Nephron progenitor cell (in vitro differentiated cells): ENCODE measurements around the gene NAALADL2.

Experiments
- DNase-seq: peaks from one replicate; pipeline ENCODE4 v3.0.0; 2021
- H3K27ac Mint-ChIP-seq: 2 replicates; pipeline ENCODE4 v1.8.0; 2021; ENCODE audit warnings: mild to moderate bottlenecking, moderate library complexity, mixed read lengths
- H3K27me3 Mint-ChIP-seq: 2 replicates; pipeline ENCODE4 v1.8.0; 2021; ENCODE audit warnings: mild to moderate bottlenecking, low read depth, mixed read lengths; ENCODE audit not compliant: poor library complexity
- H3K36me3 Mint-ChIP-seq: 2 replicates; pipeline ENCODE4 v1.8.0; 2021; ENCODE audit warnings: low read depth, mixed read lengths
- H3K4me1 Mint-ChIP-seq: 2 replicates; pipeline ENCODE4 v1.8.0; 2021; ENCODE audit warnings: mixed read lengths
- H3K4me3 Mint-ChIP-seq: 2 replicates; pipeline ENCODE4 v1.8.0; 2021; ENCODE audit warnings: mild to moderate bottlenecking, moderate library complexity, mixed read lengths
- H3K9me3 Mint-ChIP-seq: 2 replicates; pipeline ENCODE4 v1.8.0; 2021; ENCODE audit warnings: mild to moderate bottlenecking, moderate library complexity, mixed read lengths
- CTCF ChIP-seq: fragments of 200-600 bp; sonication (generic); IDR thresholded peaks from 2 replicates; pipeline ENCODE4 v1.5.0; 2021; ENCODE audit warnings: antibody characterized with exemption

Gene NAALADL2

GRCh38 chr3:175672119-175672689 is 813.1 kb downstream of the NAALADL2 start:
- no peak overlapping the region for H3K27ac Mint-ChIP-seq
- no peak overlapping the region for H3K4me3 Mint-ChIP-seq
- DNase-seq = no peak

DNA sequence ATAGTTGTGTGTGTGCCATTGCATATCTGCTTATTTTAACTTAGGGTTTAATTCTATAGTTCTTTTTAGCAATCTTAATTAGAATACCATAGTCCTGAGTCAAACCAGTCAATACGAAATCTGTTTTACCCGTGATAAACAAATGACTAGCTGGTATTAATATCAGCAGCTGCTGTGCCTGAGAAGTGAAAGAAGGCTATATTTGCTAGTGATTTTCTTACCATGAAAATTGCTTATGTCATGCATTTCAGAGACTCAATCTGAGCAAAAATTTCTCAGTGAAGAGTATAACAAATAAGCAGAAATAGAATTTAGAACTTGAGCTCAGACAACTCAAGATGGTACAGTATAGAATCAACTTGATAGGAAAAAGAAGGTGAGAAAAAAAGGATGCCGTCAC is 820.4 kb downstream of the NAALADL2 start:
- H3K4me3 Mint-ChIP-seq = no peak overlapping the region
- no peak overlapping the region for H3K27ac Mint-ChIP-seq
- H3K36me3 Mint-ChIP-seq = no peaks in the 10 kb centered on the region
- no peaks in the 10 kb centered on the region for H3K4me1 Mint-ChIP-seq
- no peak for TF ChIP-seq CTCF
- H3K9me3 Mint-ChIP-seq = peaks cover 15% of the 10 kb centered on the region
- DNase-seq = no peak
- H3K27me3 Mint-ChIP-seq = no peaks in the 10 kb centered on the region

More at GRCh38 chr3:175672119-175672689, 813.1 kb downstream of the NAALADL2 start:
- Mint-ChIP-seq H3K9me3 (no peaks in the 10 kb centered on the region), H3K27me3 (no peaks in the 10 kb centered on the region), H3K4me1 (peaks cover 5% of the 10 kb centered on the region), H3K36me3 (no peaks in the 10 kb centered on the region)
- no peak for TF ChIP-seq CTCF

- Mint-ChIP-seq H3K4me1 (no peaks in the 10 kb centered on the region), H3K4me3 (no peak overlapping the region), H3K27ac (no peak overlapping the region), H3K27me3 (no peaks in the 10 kb centered on the region), H3K36me3 (no peaks in the 10 kb centered on the region), H3K9me3 (no peaks in the 10 kb centered on the region)
- no peak for TF ChIP-seq CTCF
- DNase-seq = no peak
Measured at GRCh38 chr3:175692256-175692655, 833.1 kb downstream of the NAALADL2 start.

DNA sequence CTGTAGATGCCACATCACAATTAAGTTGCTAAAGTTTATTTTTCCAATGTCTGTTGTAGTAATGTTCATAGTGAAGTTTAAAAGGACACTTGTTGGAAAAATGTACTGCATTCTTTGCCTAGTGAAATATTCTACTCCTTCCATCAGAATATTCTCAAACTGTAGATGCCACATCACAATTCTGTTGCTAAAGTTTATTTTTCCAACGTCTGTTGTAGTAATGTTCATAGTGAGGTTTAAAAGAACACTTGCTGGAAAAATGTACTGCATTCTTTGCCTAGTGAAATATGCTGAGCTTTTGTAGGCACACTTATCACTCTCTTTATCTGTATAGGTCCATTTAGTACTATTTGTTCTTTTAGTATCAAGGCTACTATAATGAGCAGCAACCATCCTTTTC is 836.1 kb downstream of the NAALADL2 start:
- DNase-seq = no peak
- no peaks in the 10 kb centered on the region for H3K27me3 Mint-ChIP-seq
- H3K4me3 Mint-ChIP-seq = no peak overlapping the region
- no peaks in the 10 kb centered on the region for H3K4me1 Mint-ChIP-seq
- no peak overlapping the region for H3K27ac Mint-ChIP-seq
- no peaks in the 10 kb centered on the region for H3K9me3 Mint-ChIP-seq
- no peak for TF ChIP-seq CTCF
- no peaks in the 10 kb centered on the region for H3K36me3 Mint-ChIP-seq

DNA sequence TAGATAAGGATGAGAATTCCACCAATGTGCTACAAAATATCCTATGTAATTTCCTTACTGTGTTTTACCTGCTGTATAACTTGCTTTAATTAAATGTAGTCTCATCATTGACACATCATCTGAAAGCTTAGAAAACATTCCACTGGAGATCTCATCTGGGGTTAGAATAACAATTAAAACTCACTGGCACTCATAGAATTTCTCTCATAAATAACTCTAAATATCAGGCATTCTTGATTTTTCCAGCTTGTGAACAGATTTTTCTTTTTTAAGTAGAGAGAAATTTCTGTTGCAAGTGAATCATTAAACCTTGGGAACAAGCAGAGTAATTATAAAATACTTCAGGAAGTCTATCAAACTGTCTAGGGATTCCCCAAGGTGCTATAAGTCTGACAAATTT is 843.8 kb downstream of the NAALADL2 start:
- no peaks in the 10 kb centered on the region for H3K27me3 Mint-ChIP-seq
- no peak for TF ChIP-seq CTCF
- DNase-seq = no peak
- H3K4me1 Mint-ChIP-seq = no peaks in the 10 kb centered on the region
- H3K4me3 Mint-ChIP-seq = no peak overlapping the region
- no peaks in the 10 kb centered on the region for H3K9me3 Mint-ChIP-seq
- no peaks in the 10 kb centered on the region for H3K36me3 Mint-ChIP-seq
- H3K27ac Mint-ChIP-seq = no peak overlapping the region

DNA sequence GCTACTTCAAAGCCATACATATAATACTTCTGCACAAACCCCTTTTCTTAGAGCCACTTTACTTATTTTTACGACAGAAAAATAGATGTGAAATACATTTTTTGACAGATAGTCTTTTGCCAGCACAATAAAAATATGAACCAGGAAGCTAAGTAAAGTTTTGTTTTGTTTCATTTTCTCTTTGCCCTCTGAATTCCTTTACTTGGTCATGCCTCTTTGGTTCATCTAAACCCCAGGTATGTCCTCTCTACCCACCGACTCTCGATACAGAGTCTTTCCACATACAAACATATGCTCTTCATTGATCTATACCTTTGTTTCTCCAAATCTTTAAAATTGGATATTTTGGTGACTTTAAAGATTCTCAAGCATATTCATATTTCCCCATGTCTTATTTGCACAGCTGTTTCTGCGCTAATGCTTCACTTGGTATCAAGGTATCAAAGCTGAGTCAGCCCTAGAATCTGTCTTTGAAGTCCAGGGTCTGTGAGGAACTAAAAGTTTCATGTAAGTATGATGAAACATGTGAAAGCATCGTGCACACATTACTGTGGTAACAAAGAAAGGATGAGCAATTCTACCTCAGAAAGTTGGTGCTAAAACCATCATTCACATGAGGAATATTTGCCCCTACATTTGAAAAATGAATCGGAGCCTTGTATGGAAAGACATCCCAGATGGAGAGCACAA is 845.4 kb downstream of the NAALADL2 start:
- H3K27ac Mint-ChIP-seq = no peak overlapping the region
- no peaks in the 10 kb centered on the region for H3K9me3 Mint-ChIP-seq
- no peaks in the 10 kb centered on the region for H3K4me1 Mint-ChIP-seq
- no peaks in the 10 kb centered on the region for H3K27me3 Mint-ChIP-seq
- no peaks in the 10 kb centered on the region for H3K36me3 Mint-ChIP-seq
- DNase-seq = no peak
- no peak overlapping the region for H3K4me3 Mint-ChIP-seq
- TF ChIP-seq CTCF = no peak
